Activated CD4-positive, CD25-positive, alpha-beta regulatory T cell treated with anti-CD3 and anti-CD28 coated beads, Interleukin-2, amount 50 U/mL, for 16 hours (primary cell): ENCODE data around the gene CHPF2.

Experiments used
- DNase-seq: peaks from one replicate; pipeline ENCODE4 v3.0.0-alpha.2; 2020; ENCODE audit warnings: low read depth, low spot score

The CHPF2 gene

DNA sequence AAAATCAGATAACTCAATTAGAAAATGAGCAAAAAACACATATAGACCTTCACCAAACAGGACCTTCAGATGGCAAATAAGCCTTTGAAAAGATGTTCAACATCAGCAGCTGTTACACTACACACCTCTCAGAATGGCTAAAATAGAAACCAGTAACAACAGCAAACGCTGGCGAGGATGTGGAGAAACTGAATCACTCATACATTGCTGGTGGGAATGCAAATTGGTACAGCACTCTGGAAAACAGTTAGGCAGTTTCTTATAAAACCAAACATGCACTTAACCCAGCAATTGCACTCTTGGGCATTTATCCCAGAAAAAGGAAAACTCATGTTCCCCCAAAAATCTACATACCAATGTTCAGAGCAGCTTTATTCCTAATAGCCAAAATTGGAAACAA, 53.9 kb downstream of the CHPF2 start:
- DNase-seq = no peak
